Nephron progenitor cell (in vitro differentiated cells): Measurements from ENCODE around the gene FGFRL1.
A peak's percentile ranks its signal among the peaks of the same experiment; 100 is the strongest.

Experiments used
- DNase-seq: peaks from one replicate; pipeline ENCODE4 v3.0.0; 2021
- H3K27ac Mint-ChIP-seq: 2 replicates; pipeline ENCODE4 v1.8.0; 2021; ENCODE audit warnings: mild to moderate bottlenecking, moderate library complexity, mixed read lengths
- H3K27me3 Mint-ChIP-seq: 2 replicates; pipeline ENCODE4 v1.8.0; 2021; ENCODE audit warnings: mild to moderate bottlenecking, low read depth, mixed read lengths; ENCODE audit not compliant: poor library complexity
- H3K36me3 Mint-ChIP-seq: 2 replicates; pipeline ENCODE4 v1.8.0; 2021; ENCODE audit warnings: low read depth, mixed read lengths
- H3K4me1 Mint-ChIP-seq: 2 replicates; pipeline ENCODE4 v1.8.0; 2021; ENCODE audit warnings: mixed read lengths
- H3K4me3 Mint-ChIP-seq: 2 replicates; pipeline ENCODE4 v1.8.0; 2021; ENCODE audit warnings: mild to moderate bottlenecking, moderate library complexity, mixed read lengths
- H3K9me3 Mint-ChIP-seq: 2 replicates; pipeline ENCODE4 v1.8.0; 2021; ENCODE audit warnings: mild to moderate bottlenecking, moderate library complexity, mixed read lengths
- CTCF ChIP-seq: fragments of 200-600 bp; sonication (generic); IDR thresholded peaks from 2 replicates; pipeline ENCODE4 v1.5.0; 2021; ENCODE audit warnings: antibody characterized with exemption

FGFRL1 gene

DNA sequence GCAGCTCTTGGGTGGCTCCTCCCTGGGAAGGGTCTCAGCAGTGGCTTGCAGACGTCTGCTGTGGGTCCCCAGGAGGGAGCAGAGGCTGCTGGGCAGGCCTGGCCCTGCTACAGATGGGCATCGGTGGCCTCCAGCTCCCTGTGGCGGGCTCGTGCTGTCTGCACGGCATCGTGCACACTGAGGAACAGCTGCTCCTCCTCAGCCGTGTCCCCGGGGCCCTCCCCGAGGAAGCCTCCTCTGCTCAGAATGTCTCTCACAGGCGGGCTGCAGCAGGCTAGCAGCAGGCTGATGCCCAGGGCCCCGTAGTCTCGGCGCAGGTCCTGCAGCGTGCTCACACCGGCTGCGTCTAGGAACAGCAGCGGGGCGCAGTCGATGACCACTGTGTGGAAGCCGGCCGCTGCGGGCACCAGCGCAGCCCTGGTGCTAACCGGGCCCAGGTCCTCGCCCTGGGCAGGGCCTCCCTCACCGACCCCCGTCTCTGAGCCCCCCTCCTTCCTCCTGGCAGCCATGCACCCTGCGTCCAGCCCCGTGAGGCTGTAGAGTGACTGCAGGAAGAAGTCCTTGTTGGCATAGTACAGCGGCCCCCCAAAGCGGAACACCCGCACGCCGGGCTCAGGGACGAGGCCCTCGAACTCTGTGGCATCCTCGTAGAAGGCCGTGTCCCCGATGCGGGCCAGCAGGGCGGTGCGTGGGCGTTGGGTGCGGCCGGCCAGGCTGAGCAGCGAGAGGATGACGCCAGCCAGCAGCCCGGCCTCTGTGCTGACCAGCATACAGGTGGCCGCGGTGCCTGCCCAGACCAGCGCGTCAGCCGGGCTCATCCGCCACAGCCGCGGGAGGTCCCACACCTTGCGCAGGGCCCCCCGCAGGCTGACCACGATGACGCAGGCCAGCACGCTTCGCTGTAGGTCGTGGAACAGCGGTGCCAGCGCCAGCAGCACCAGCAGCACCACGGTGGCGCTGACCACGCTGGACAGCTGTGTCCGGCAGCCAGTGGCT is 22.4 kb upstream of the FGFRL1 start:
- no peak for TF ChIP-seq CTCF
- Mint-ChIP-seq H3K9me3 (no peaks in the 10 kb centered on the region), H3K27ac (no peak overlapping the region), H3K36me3 (no peaks in the 10 kb centered on the region), H3K4me1 (peaks cover 21% of the 10 kb centered on the region), H3K4me3 (no peak overlapping the region), H3K27me3 (peaks cover 11% of the 10 kb centered on the region)
- DNase-seq, result no peak

GRCh38 chr4:989722-990471 is 21.5 kb upstream of the FGFRL1 start:
- Mint-ChIP-seq H3K27ac (no peak overlapping the region), H3K9me3 (no peaks in the 10 kb centered on the region), H3K4me1 (peaks cover 21% of the 10 kb centered on the region), H3K36me3 (no peaks in the 10 kb centered on the region), H3K4me3 (no peak overlapping the region), H3K27me3 (peaks cover 12% of the 10 kb centered on the region)
- no peak for DNase-seq
- no peak for TF ChIP-seq CTCF

GRCh38 chr4:990746-991367 is 20.6 kb upstream of the FGFRL1 start:
- Mint-ChIP-seq H3K9me3 (no peaks in the 10 kb centered on the region), H3K4me3 (no peak overlapping the region), H3K36me3 (no peaks in the 10 kb centered on the region), H3K4me1 (peaks cover 14% of the 10 kb centered on the region), H3K27ac (no peak overlapping the region), H3K27me3 (peaks cover 14% of the 10 kb centered on the region)
- DNase-seq, result no peak
- TF ChIP-seq CTCF, result no peak

DNA sequence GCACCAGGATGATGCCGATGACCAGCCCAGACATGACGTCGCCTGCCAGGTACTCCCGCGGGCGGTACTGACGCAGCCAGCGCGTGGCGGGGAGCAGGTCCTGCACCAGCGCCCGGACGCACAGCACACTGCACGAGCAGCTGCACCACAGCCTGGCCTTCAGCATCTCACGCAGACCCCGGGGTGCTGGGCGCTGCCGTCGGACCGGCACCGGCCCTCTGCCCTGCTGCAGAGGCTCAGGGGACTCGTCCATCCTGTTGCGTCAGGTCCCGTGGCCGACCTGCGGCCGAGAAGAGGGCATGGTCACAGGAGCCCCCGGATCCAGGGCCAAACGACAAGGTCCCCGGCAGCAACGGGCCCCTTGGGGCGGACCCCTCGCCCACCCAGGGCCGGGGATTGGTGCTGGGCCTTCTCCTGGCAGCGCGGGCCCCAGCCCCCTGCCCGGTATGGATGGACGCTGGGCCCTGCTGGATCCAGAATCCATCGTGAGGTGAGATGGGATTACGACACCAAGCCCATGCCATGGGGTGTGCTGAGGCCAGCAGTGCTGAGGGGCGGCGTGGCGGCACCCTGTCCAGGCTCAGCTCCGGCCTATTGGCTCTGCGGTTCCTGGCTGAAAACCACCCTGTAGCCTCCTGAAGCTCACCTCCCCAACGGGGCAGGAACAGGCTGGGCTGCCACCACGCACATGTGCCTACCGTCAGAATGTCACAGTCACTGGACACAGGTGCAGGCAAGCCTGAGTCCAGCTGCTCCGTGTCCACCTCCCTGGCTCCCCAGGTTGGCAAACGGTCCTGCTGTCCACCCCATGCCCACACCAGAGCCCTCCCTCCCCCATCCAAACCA is 19.8 kb upstream of the FGFRL1 start:
- DNase-seq, result peak; percentile 1
- no peak overlapping the region for H3K27ac Mint-ChIP-seq
- H3K4me3 Mint-ChIP-seq, result no peak overlapping the region
- no peaks in the 10 kb centered on the region for H3K36me3 Mint-ChIP-seq
- peaks cover 19% of the 10 kb centered on the region for H3K27me3 Mint-ChIP-seq
- no peaks in the 10 kb centered on the region for H3K9me3 Mint-ChIP-seq
- no peak for TF ChIP-seq CTCF
- H3K4me1 Mint-ChIP-seq, result peaks cover 6% of the 10 kb centered on the region

- Mint-ChIP-seq H3K9me3 (no peaks in the 10 kb centered on the region), H3K4me1 (peaks cover 6% of the 10 kb centered on the region), H3K36me3 (no peaks in the 10 kb centered on the region), H3K27ac (no peak overlapping the region), H3K27me3 (peaks cover 24% of the 10 kb centered on the region), H3K4me3 (no peak overlapping the region)
- TF ChIP-seq CTCF, result no peak
- DNase-seq, result peak; percentile 42
Measured at GRCh38 chr4:992297-993110, 18.9 kb upstream of the FGFRL1 start.
